ENCODE data around the gene SH3PXD2A. TPM values are rescaled to one million over a fixed set of nuclear protein-coding genes. Genes with fewer than 3 reads are reported as not detected.
A peak's percentile ranks its signal among the peaks of the same experiment; 100 is the strongest.

SH3PXD2A gene
- total and polyA plus RNA-seq, 3 donors from 2014 or later, result 10.8 to 12.1 (median 12.0) TPM

GRCh38 chr10:103555712-103556111 is 299.7 kb downstream of the SH3PXD2A start:
- no peak overlapping the region for H3K27ac ChIP-seq
- H3K4me3 ChIP-seq, result peak overlapping the region in 1 of 2 donors; percentile 48
- 53% methylated on average over 11 of the region's 11 CpGs; no CpG with 5 or more reads in 1 of the 2 donors for WGBS, 2 donors
- no peaks in the 10 kb centered on the region for H3K36me3 ChIP-seq (ENCODE audit: low read depth, missing control alignments)
- intact Hi-C loops (cut with DNase I; ENCODE audit: low total_unique reads), result no loop called here
- TF ChIP-seq, protein P1, sequence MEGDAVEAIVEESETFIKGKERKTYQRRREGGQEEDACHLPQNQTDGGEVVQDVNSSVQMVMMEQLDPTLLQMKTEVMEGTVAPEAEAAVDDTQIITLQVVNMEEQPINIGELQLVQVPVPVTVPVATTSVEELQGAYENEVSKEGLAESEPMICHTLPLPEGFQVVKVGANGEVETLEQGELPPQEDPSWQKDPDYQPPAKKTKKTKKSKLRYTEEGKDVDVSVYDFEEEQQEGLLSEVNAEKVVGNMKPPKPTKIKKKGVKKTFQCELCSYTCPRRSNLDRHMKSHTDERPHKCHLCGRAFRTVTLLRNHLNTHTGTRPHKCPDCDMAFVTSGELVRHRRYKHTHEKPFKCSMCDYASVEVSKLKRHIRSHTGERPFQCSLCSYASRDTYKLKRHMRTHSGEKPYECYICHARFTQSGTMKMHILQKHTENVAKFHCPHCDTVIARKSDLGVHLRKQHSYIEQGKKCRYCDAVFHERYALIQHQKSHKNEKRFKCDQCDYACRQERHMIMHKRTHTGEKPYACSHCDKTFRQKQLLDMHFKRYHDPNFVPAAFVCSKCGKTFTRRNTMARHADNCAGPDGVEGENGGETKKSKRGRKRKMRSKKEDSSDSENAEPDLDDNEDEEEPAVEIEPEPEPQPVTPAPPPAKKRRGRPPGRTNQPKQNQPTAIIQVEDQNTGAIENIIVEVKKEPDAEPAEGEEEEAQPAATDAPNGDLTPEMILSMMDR (IDR thresholded peaks at IDR 0.05), result no peak
- no peak for TF ChIP-seq POLR2A (IDR thresholded peaks at IDR 0.05)
- no peaks in the 10 kb centered on the region for H3K9me3 ChIP-seq
- no peak for DNase-seq
- H3K4me1 ChIP-seq, result peaks cover 8% of the 10 kb centered on the region
- no peaks in the 10 kb centered on the region for H3K27me3 ChIP-seq

GRCh38 chr10:103555325-103555649 is 300.1 kb downstream of the SH3PXD2A start:
- no peak for DNase-seq
- H3K4me3 ChIP-seq, result peak overlapping the region; percentile 36 to 48
- intact Hi-C loops (cut with DNase I; ENCODE audit: low total_unique reads), result no loop called here
- H3K9me3 ChIP-seq, result no peaks in the 10 kb centered on the region
- H3K27me3 ChIP-seq, result no peaks in the 10 kb centered on the region
- WGBS, 2 donors, result 4 to 8% methylated on average over 4 to 11 of the region's 18 CpGs
- peaks cover 8% of the 10 kb centered on the region for H3K4me1 ChIP-seq
- no peak overlapping the region for H3K27ac ChIP-seq
- no peak for TF ChIP-seq POLR2A (IDR thresholded peaks at IDR 0.05)
- TF ChIP-seq, protein P1 (IDR thresholded peaks at IDR 0.05), result no peak
- H3K36me3 ChIP-seq (ENCODE audit: low read depth, missing control alignments), result no peaks in the 10 kb centered on the region

DNA sequence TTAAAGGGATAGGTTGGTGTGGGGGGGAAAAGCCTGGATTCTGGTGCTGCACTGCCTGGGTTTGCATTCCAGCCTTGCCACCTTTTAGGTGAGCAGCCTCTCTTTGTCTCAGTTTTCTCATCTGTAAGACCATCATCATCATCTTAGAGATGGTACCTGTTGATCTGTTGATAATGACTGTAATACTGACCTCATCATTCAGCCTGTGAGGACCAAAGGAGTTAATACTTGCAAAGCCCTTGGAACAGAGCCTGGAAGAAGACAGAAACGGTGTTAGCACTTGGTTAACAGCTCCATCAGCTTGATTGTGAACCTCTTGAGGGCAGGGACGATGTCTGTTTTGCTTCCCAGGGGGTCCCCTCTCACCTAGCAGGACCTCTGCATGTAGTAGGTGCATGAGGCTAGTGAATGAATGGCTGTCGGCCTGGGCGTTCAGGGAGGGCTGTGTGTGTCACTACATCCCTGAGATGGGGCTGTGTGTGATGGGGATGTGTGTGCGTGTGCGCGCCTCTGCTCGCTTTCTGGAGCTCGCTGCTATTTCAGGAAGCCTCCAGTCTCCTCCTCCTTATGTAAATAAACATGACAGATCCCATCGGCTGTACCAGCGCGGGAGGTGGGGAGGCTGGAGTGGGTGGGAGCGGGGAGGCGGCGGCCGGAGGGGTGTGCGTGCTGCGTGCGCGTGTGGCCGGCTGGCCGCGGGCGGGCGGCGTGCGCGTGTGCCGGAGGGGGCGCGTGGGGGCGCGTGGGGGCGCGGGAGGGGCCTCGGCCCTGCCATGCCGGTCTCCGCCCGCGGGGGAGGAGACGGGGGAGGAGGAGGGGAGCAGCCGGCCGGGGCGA is 300.7 kb downstream of the SH3PXD2A start:
- no peak for TF ChIP-seq POLR2A (IDR thresholded peaks at IDR 0.05)
- TF ChIP-seq, protein P1 (IDR thresholded peaks at IDR 0.05), result no peak
- peaks cover 8% of the 10 kb centered on the region for H3K4me1 ChIP-seq
- no peaks in the 10 kb centered on the region for H3K27me3 ChIP-seq
- no peak overlapping the region for H3K27ac ChIP-seq
- 1 to 2% methylated on average over 23 to 35 of the region's 44 CpGs for WGBS, 2 donors
- no peaks in the 10 kb centered on the region for H3K36me3 ChIP-seq (ENCODE audit: low read depth, missing control alignments)
- H3K4me3 ChIP-seq, result peak overlapping the region; percentile 36 to 48
- no peaks in the 10 kb centered on the region for H3K9me3 ChIP-seq
- peak; percentile 70 for DNase-seq
- intact Hi-C loops (cut with DNase I; ENCODE audit: low total_unique reads), result no loop called here

DNA sequence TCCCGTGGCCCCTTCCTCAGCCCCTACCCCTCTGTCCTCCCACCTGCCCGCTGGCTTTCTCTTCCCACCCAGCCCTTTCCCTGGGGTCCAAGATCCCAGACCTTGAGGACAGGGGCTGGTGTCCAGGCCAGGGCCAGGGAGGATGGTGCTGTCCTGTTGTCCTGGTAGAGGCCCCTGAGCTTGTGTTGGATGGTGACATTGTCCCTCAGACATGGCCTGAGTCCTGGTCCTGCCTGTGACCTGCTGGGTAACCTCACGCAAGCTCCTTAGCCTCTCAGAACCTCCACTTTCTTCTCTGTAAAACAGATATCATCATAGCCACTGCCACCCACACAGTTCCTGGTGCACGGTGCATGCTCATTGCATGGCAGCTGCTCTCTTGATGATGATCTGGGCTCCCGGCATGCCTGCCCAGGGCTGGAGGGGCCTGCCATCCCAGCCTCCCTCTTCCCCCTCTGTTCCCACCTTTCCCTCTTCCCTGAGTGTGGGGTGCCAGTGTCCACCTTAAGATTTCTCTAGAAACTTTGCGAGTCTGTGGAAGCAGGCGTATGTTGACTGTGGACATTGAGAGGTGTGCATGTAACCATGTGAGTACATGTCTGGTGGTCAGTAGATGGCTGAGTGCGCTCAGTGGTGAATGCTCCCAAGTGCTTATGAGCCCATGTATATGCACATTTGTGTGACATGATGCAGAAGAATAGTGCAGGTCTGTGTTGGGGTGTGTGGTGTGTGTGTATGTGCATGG is 301.5 kb downstream of the SH3PXD2A start:
- no peaks in the 10 kb centered on the region for H3K36me3 ChIP-seq (ENCODE audit: low read depth, missing control alignments)
- TF ChIP-seq, protein P1 (IDR thresholded peaks at IDR 0.05), result no peak
- TF ChIP-seq POLR2A (IDR thresholded peaks at IDR 0.05), result no peak
- no peaks in the 10 kb centered on the region for H3K9me3 ChIP-seq
- DNase-seq, result no peak
- no peak overlapping the region for H3K4me3 ChIP-seq
- no peak overlapping the region for H3K27ac ChIP-seq
- no peaks in the 10 kb centered on the region for H3K27me3 ChIP-seq
- WGBS, 2 donors, result 87 to 93% methylated on average over 8 of the region's 8 CpGs
- intact Hi-C loops (cut with DNase I; ENCODE audit: low total_unique reads), result no loop called here
- peaks cover 8% of the 10 kb centered on the region for H3K4me1 ChIP-seq
